Heart left ventricle (tissue), 16 donors: Measurements from ENCODE around the gene WDR48. TPM values are rescaled to one million over a fixed set of nuclear protein-coding genes. Genes with fewer than 3 reads are reported as not detected.
A peak's percentile ranks its signal among the peaks of the same experiment; 100 is the strongest.

ENCODE experiments used
- ATAC-seq, 4 donors: fragments of 200-7000 bp; cut with Tn5 transposase; one replicate each; pipeline ENCODE4 v1.9.1; 2020 to 2022; ENCODE audit warnings: moderate library complexity in 4 of 4, mild to moderate bottlenecking in 3 of 4, moderate number of reproducible peaks in 1 of 4
- DNase-seq, 5 donors: peaks; one replicate each; pipeline ENCODE4 v3.0.0-alpha.2; 2020
- H3K27ac ChIP-seq, 12 donors: fragments of 200-600 bp; sonication (generic) in 4 of 12; one replicate each; pipeline versions ENCODE4 v1.5.0 to v1.8.0; 2016 to 2022; ENCODE audit warnings: mild to moderate bottlenecking in 2 of 12
- H3K27me3 ChIP-seq, 9 donors: fragments of 200-600 bp; sonication (generic) in 2 of 9; one replicate each; pipeline versions ENCODE4 v1.5.1 to v1.8.0; 2016 to 2022; ENCODE audit warnings: mild to moderate bottlenecking in 3 of 9
- H3K36me3 ChIP-seq, 9 donors: fragments of 200-600 bp; sonication (generic) in 2 of 9; one replicate each; pipeline versions ENCODE4 v1.5.0 to v1.8.0; 2018 to 2022; ENCODE audit warnings: mild to moderate bottlenecking in 2 of 9
- H3K4me1 ChIP-seq, 12 donors: fragments of 200-600 bp; sonication (generic) in 4 of 12; one replicate each; pipeline versions ENCODE4 v1.5.0 to v1.8.0; 2016 to 2022; ENCODE audit warnings: mild to moderate bottlenecking in 3 of 12
- H3K4me3 ChIP-seq, 12 donors: fragments of 200-600 bp; sonication (generic) in 4 of 12; one replicate each; pipeline versions ENCODE4 v1.5.0 to v1.8.0; 2017 to 2022; ENCODE audit warnings: mild to moderate bottlenecking in 9 of 12, moderate library complexity in 4 of 12
- H3K9me3 ChIP-seq, 12 donors: fragments of 200-600 bp; sonication (generic) in 4 of 12; one replicate each; pipeline versions ENCODE4 v1.5.0 to v1.8.0; 2016 to 2022; ENCODE audit warnings: mild to moderate bottlenecking in 1 of 12
- CTCF ChIP-seq, 12 donors: fragments of 200-600 bp; sonication (generic) in 4 of 12; IDR thresholded peaks; one replicate each; pipeline versions ENCODE4 v1.5.0 to v1.8.0; 2018 to 2022; ENCODE audit warnings: antibody characterized with exemption in 12 of 12, mild to moderate bottlenecking in 5 of 12
- POLR2A ChIP-seq, 2 donors: fragments of 450-650 bp; IDR thresholded peaks; one replicate each; pipeline ENCODE4 v1.6.1; 2017; ENCODE audit warnings: antibody characterized with exemption in 2 of 2, mild to moderate bottlenecking in 2 of 2, moderate library complexity in 2 of 2
- WGBS, 4 donors: extraction: QIAGEN DNeasy Blood & Tissue Kit in 2 of 4; methylation state at CpG; one replicate each; pipeline versions ENCODE4 v1.1.5 to v1.1.7; 2013 to 2018; 5-methylcytosine and 5-hydroxymethylcytosine counted together
- intact Hi-C, 10 donors: fragments of 100-400 bp; cut with DNase I; formaldehyde crosslinking; loops; one replicate each; pipeline versions ENCODE4 v1.11.1 to v1.14.2; 2022
- polyA plus RNA-seq, 2 donors: library from polyadenylated mRNA; stranded (reverse); fragments of 200-250 nt; gene quantifications; one replicate each; pipeline ENCODE4 v1.2.3, GENCODE V29; 2013
- total RNA-seq, 9 donors: library from RNA; depleted of rRNA in 2 of 9; stranded (reverse); fragments of >200 nt in 2 of 9; fragmentation: NEBNext Ultra II Directional in 3 of 9; extraction: Animal tissue kit (Norgen Biotek cat#: 25700) in 3 of 9; gene quantifications; one replicate each; pipeline versions ENCODE4 v1.1.0 to v1.2.4, GENCODE V29; 2016 to 2023
- donor health status: ischemic (EF 13 %, LVEDD 7.1; RV severe dilation, severe dysfunction).
- donor health status: healthy with polysubstance abuse.
- donor health status: DM: no; HTN: yes; CAD: no.
- donor health status: DM: no; HTN: no; CAD: no.
- donor health status: ischemic (EF 25% LVEDD 6.9; RV normal size, moderate dysfunction).
- donor health status: ischemic (EF 25% LVEDD 5.7; RV mildly dilated, moderate dysfunction).
- donor health status: healthy.
- donor health status: DM: yes; HTN: yes; CAD: no.
- donor health status: ischemic (EF 35%, LVEDD 5.7; RV mildly dilated, moderate dysfunction).
- donor health status: nonischemic (EF 11% LVEDD 7.7; RV severe dilation, severe dysfunction).
- donor health status: DM: yes; HTN: yes; CAD: no.
- donor health status: PGD.
- donor health status: ischemic (EF 29% LVEDD 5.4; RV normal size, mild dysfunction).
- donor health status: nonischemic (EF 23%, LVEDD 6.1; RV moderate dilation, normal function).

The WDR48 gene
- total and polyA plus RNA-seq, 11 donors = 8.0 to 35.4 (median 22.5) TPM

- H3K9me3 ChIP-seq = no peaks in the 10 kb centered on the region
- no peak for TF ChIP-seq POLR2A (IDR thresholded peaks at IDR 0.05)
- TF ChIP-seq CTCF (IDR thresholded peaks at IDR 0.05) = peak; percentile 42 to 66 (median 52)
- H3K4me3 ChIP-seq = no peak overlapping the region
- intact Hi-C loops = loop anchor here in 2 of 10 donors (2.0 to 10.0 kb wide), 2 partner anchors 188 to 284 kb away; partner anchors contain the start of gene SLC25A38 (in 2 of the 2)
- ATAC-seq (peak in 3 of 4 donors; percentile 41 to 54 (median 44)), DNase-seq (no peak)
- no peak overlapping the region for H3K27ac ChIP-seq
- H3K27me3 ChIP-seq = no peaks in the 10 kb centered on the region
- WGBS, 4 donors = 80 to 86% (median 84%) methylated on average over 5 of the region's 5 CpGs
- peaks cover 6 to 56% (median 43%) of the 10 kb centered on the region in 12 donors for H3K4me1 ChIP-seq
- peaks cover 0 to 56% (median 50%) of the 10 kb centered on the region in 9 donors for H3K36me3 ChIP-seq
Measured at GRCh38 chr3:39101022-39101689, 49.3 kb downstream of the WDR48 start.

DNA sequence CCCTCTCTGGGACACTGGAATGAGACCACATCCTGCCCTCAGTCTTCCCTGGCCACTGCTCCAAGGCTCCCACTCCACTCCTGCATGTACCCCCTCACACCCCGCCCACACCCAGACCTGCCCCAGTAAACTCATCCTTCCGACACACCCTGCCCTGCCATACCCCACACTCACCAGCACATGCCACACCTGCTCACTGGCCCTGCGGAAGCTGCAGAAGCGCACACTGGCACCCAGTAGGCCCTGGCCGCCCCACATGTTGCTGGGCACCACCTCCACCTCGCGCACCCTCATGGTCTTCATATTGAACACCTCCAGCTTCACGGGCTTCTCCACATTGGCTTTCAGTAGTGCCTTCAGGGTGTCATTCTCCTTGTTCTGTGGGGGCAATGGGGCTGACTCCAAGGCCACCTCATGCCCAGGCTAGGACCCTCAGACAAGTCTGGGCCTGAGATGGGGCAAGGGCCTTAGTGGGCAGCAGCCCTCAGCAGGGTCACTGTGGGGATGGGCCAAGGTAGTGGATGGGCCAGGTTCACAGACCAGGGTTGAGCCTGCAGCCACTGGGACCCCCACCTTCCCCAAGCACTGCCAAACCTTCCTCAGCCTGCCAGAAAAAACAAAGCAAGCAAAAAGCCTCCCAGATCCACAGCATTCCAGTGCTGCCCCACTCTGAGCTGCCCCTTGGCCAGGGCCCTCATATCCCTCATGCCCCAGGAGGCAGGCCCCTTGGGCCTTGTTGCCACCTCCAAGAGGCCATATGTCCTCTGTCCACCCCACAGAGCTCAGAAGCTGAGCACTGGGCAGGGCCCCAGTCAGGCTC lies 50.9 kb downstream of the WDR48 start:
- Histone ChIP-seq H3K9me3 (no peaks in the 10 kb centered on the region), H3K27ac (peak overlapping the region in 1 of 12 donors; percentile 22), H3K4me3 (no peak overlapping the region), H3K27me3 (no peaks in the 10 kb centered on the region), H3K36me3 (peaks cover 0 to 40% (median 34%) of the 10 kb centered on the region in 9 donors), H3K4me1 (peaks cover 6 to 51% (median 37%) of the 10 kb centered on the region in 12 donors)
- intact Hi-C loops = loop anchor here in 3 of 10 donors (1.0 to 10.0 kb wide), 2 partner anchors 186 to 282 kb away; partner anchors contain the start of gene SLC25A38 (in 2 of the 3)
- TF ChIP-seq POLR2A (IDR thresholded peaks at IDR 0.05) (no peak), CTCF (IDR thresholded peaks at IDR 0.05) (no peak)
- DNase-seq (no peak), ATAC-seq (no peak)
- WGBS, 4 donors = 93 to 98% (median 96%) methylated on average over 8 of the region's 8 CpGs

DNA sequence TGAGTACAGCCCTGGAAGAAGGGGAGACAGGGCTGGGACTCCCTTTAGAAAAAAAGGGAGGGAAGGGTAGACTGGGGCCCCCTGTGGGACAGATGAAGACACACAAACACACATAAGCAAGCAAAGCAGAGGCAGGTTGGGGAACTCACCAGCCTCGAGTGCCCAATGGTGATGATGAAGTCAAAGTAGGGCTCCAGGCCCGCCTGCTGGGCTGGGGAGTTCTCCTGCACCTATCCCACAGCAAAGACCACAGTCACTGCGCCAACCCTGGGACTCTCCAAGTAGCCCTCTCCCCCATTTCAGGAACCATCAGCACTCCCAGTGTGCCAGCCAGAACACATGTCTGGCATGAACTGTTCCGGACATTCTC lies 51.5 kb downstream of the WDR48 start:
- Histone ChIP-seq H3K9me3 (no peaks in the 10 kb centered on the region), H3K27me3 (no peaks in the 10 kb centered on the region), H3K27ac (peak overlapping the region in 2 of 12 donors; percentile 1 to 22), H3K4me1 (peaks cover 6 to 57% (median 42%) of the 10 kb centered on the region in 12 donors), H3K36me3 (peaks cover 0 to 34% (median 28%) of the 10 kb centered on the region in 9 donors), H3K4me3 (no peak overlapping the region)
- ATAC-seq (no peak), DNase-seq (no peak)
- intact Hi-C loops = loop anchor here in 3 of 10 donors (1.0 to 10.0 kb wide), 2 partner anchors 185 to 281 kb away; partner anchors contain the start of gene SLC25A38 (in 2 of the 3)
- no peak for TF ChIP-seq POLR2A (IDR thresholded peaks at IDR 0.05)
- TF ChIP-seq CTCF (IDR thresholded peaks at IDR 0.05) = no peak
- 54 to 77% (median 73%) methylated on average over 2 to 4 of the region's 4 CpGs for WGBS, 4 donors
